ENCODE measurements around the gene TMEM9B.
"Not testable (repeated sequence)": the region's sequence is repeated elsewhere in the genome, so short reads cannot be mapped to it uniquely, and the experiment has no call there.

TMEM9B gene

GRCh38 chr11:9001736-9002135 lies 37.5 kb upstream of the TMEM9B start:
- Histone ChIP-seq H3K9me3 (ENCODE audit: control insufficient read depth, low read length) (no peaks in the 10 kb centered on the region), H3K4me1 (ENCODE audit: control insufficient read depth, insufficient read depth, low read length, poor library complexity, severe bottlenecking) (peaks cover 18% of the 10 kb centered on the region), H3K4me3 (ENCODE audit: insufficient read depth, low read depth, low read length, poor library complexity, severe bottlenecking) (no peak overlapping the region), H3K27ac (ENCODE audit: insufficient read depth, low read length, poor library complexity, severe bottlenecking) (no peak overlapping the region), H3K36me3 (ENCODE audit: control insufficient read depth, insufficient read depth, low read length) (no peaks in the 10 kb centered on the region), H3K27me3 (replicated peaks; ENCODE audit: control insufficient read depth, insufficient read depth, low read length, poor library complexity, severe bottlenecking) (peaks cover 4% of the 10 kb centered on the region)
- DNase-seq = no peak

DNA sequence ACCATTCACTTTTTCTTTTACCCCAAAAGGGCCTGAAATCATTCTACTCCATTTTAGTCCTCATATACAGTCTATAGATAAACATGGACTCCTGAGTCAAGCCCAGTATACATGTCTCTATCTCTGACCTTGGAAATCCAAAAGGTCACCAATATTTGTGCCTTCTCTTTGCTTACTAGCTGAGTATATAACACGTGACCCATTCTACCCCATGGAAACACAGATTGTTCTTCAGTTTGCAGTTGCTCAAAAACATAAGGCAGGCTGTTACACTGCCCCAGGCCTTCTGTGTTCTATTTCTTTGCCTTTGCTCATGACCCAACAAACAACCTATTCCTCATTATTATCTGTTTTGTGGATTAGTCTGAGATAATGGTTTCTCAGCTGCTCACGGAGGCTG lies 33.8 kb upstream of the TMEM9B start:
- Histone ChIP-seq H3K27ac (ENCODE audit: insufficient read depth, low read length, poor library complexity, severe bottlenecking) (no peak overlapping the region), H3K4me3 (ENCODE audit: insufficient read depth, low read depth, low read length, poor library complexity, severe bottlenecking) (no peak overlapping the region), H3K36me3 (ENCODE audit: control insufficient read depth, insufficient read depth, low read length) (no peaks in the 10 kb centered on the region), H3K9me3 (ENCODE audit: control insufficient read depth, low read length) (no peaks in the 10 kb centered on the region), H3K4me1 (ENCODE audit: control insufficient read depth, insufficient read depth, low read length, poor library complexity, severe bottlenecking) (peaks cover 4% of the 10 kb centered on the region), H3K27me3 (replicated peaks; ENCODE audit: control insufficient read depth, insufficient read depth, low read length, poor library complexity, severe bottlenecking) (peaks cover 2% of the 10 kb centered on the region)
- no peak for DNase-seq

GRCh38 chr11:8997451-8997850 lies 33.2 kb upstream of the TMEM9B start:
- no peak overlapping the region for H3K4me3 ChIP-seq (ENCODE audit: insufficient read depth, low read depth, low read length, poor library complexity, severe bottlenecking)
- H3K4me1 ChIP-seq (ENCODE audit: control insufficient read depth, insufficient read depth, low read length, poor library complexity, severe bottlenecking) = no peaks in the 10 kb centered on the region
- no peak for DNase-seq
- H3K9me3 ChIP-seq (ENCODE audit: control insufficient read depth, low read length) = no peaks in the 10 kb centered on the region
- H3K36me3 ChIP-seq (ENCODE audit: control insufficient read depth, insufficient read depth, low read length) = no peaks in the 10 kb centered on the region
- H3K27me3 ChIP-seq (replicated peaks; ENCODE audit: control insufficient read depth, insufficient read depth, low read length, poor library complexity, severe bottlenecking) = no peaks in the 10 kb centered on the region
- no peak overlapping the region for H3K27ac ChIP-seq (ENCODE audit: insufficient read depth, low read length, poor library complexity, severe bottlenecking)

GRCh38 chr11:8989453-8989852 lies 25.2 kb upstream of the TMEM9B start:
- H3K36me3 ChIP-seq (ENCODE audit: control insufficient read depth, insufficient read depth, low read length) = no peaks in the 10 kb centered on the region
- DNase-seq = no peak
- H3K4me1 ChIP-seq (ENCODE audit: control insufficient read depth, insufficient read depth, low read length, poor library complexity, severe bottlenecking) = no peaks in the 10 kb centered on the region
- no peaks in the 10 kb centered on the region for H3K9me3 ChIP-seq (ENCODE audit: control insufficient read depth, low read length)
- H3K27me3 ChIP-seq (replicated peaks; ENCODE audit: control insufficient read depth, insufficient read depth, low read length, poor library complexity, severe bottlenecking) = no peaks in the 10 kb centered on the region
- no peak overlapping the region for H3K27ac ChIP-seq (ENCODE audit: insufficient read depth, low read length, poor library complexity, severe bottlenecking)
- no peak overlapping the region for H3K4me3 ChIP-seq (ENCODE audit: insufficient read depth, low read depth, low read length, poor library complexity, severe bottlenecking)

- Histone ChIP-seq H3K27me3 (replicated peaks; ENCODE audit: control insufficient read depth, insufficient read depth, low read length, poor library complexity, severe bottlenecking) (no peaks in the 10 kb centered on the region), H3K4me1 (ENCODE audit: control insufficient read depth, insufficient read depth, low read length, poor library complexity, severe bottlenecking) (no peaks in the 10 kb centered on the region), H3K9me3 (ENCODE audit: control insufficient read depth, low read length) (no peaks in the 10 kb centered on the region), H3K36me3 (ENCODE audit: control insufficient read depth, insufficient read depth, low read length) (no peaks in the 10 kb centered on the region), H3K4me3 (ENCODE audit: insufficient read depth, low read depth, low read length, poor library complexity, severe bottlenecking) (no peak overlapping the region), H3K27ac (ENCODE audit: insufficient read depth, low read length, poor library complexity, severe bottlenecking) (no peak overlapping the region)
- DNase-seq = no peak
Observed at GRCh38 chr11:8988329-8989234, 24.3 kb upstream of the TMEM9B start.

DNA sequence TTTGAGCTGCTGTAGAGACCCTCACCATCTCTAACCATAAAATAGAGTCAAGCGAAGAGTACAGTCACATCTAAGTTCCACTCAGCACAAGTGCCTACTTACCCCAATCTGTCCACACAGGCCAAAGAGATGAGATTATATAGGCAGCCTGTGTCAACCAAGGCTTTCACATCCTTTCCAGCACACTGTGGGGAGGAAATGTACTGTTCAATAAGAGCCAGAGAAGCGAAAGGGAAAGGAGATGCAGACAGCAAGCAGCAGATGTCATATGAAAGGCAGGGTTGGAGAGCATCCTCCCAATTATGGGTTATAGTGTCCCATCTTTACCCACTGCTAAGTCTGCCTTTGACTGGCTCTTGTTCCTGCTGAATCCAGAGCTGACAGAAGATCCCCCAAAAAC lies 23.2 kb upstream of the TMEM9B start:
- DNase-seq = no peak
- no peaks in the 10 kb centered on the region for H3K4me1 ChIP-seq (ENCODE audit: control insufficient read depth, insufficient read depth, low read length, poor library complexity, severe bottlenecking)

GRCh38 chr11:8986772-8987171 lies 22.5 kb upstream of the TMEM9B start:
- not testable (repeated sequence) for H3K36me3 ChIP-seq (ENCODE audit: control insufficient read depth, insufficient read depth, low read length); H3K27ac ChIP-seq (ENCODE audit: insufficient read depth, low read length, poor library complexity, severe bottlenecking); H3K9me3 ChIP-seq (ENCODE audit: control insufficient read depth, low read length); DNase-seq; H3K4me3 ChIP-seq (ENCODE audit: insufficient read depth, low read depth, low read length, poor library complexity, severe bottlenecking); H3K27me3 ChIP-seq (replicated peaks; ENCODE audit: control insufficient read depth, insufficient read depth, low read length, poor library complexity, severe bottlenecking); H3K4me1 ChIP-seq (ENCODE audit: control insufficient read depth, insufficient read depth, low read length, poor library complexity, severe bottlenecking)

More for the DNA sequence above, 23.2 kb upstream of the TMEM9B start:
- Histone ChIP-seq H3K9me3 (ENCODE audit: control insufficient read depth, low read length) (no peaks in the 10 kb centered on the region), H3K4me3 (ENCODE audit: insufficient read depth, low read depth, low read length, poor library complexity, severe bottlenecking) (no peak overlapping the region), H3K27ac (ENCODE audit: insufficient read depth, low read length, poor library complexity, severe bottlenecking) (no peak overlapping the region), H3K36me3 (ENCODE audit: control insufficient read depth, insufficient read depth, low read length) (no peaks in the 10 kb centered on the region), H3K27me3 (replicated peaks; ENCODE audit: control insufficient read depth, insufficient read depth, low read length, poor library complexity, severe bottlenecking) (no peaks in the 10 kb centered on the region)

- DNase-seq = no peak
- no peaks in the 10 kb centered on the region for H3K9me3 ChIP-seq (ENCODE audit: control insufficient read depth, low read length)
- H3K36me3 ChIP-seq (ENCODE audit: control insufficient read depth, insufficient read depth, low read length) = no peaks in the 10 kb centered on the region
- no peaks in the 10 kb centered on the region for H3K27me3 ChIP-seq (replicated peaks; ENCODE audit: control insufficient read depth, insufficient read depth, low read length, poor library complexity, severe bottlenecking)
- no peaks in the 10 kb centered on the region for H3K4me1 ChIP-seq (ENCODE audit: control insufficient read depth, insufficient read depth, low read length, poor library complexity, severe bottlenecking)
- no peak overlapping the region for H3K27ac ChIP-seq (ENCODE audit: insufficient read depth, low read length, poor library complexity, severe bottlenecking)
- H3K4me3 ChIP-seq (ENCODE audit: insufficient read depth, low read depth, low read length, poor library complexity, severe bottlenecking) = no peak overlapping the region
Observed at GRCh38 chr11:8985462-8985861, 21.2 kb upstream of the TMEM9B start.

- no peak for DNase-seq
- Histone ChIP-seq H3K27ac (ENCODE audit: insufficient read depth, low read length, poor library complexity, severe bottlenecking) (no peak overlapping the region), H3K9me3 (ENCODE audit: control insufficient read depth, low read length) (no peaks in the 10 kb centered on the region), H3K4me3 (ENCODE audit: insufficient read depth, low read depth, low read length, poor library complexity, severe bottlenecking) (no peak overlapping the region), H3K36me3 (ENCODE audit: control insufficient read depth, insufficient read depth, low read length) (no peaks in the 10 kb centered on the region), H3K27me3 (replicated peaks; ENCODE audit: control insufficient read depth, insufficient read depth, low read length, poor library complexity, severe bottlenecking) (no peaks in the 10 kb centered on the region), H3K4me1 (ENCODE audit: control insufficient read depth, insufficient read depth, low read length, poor library complexity, severe bottlenecking) (no peaks in the 10 kb centered on the region)
Observed at GRCh38 chr11:8983552-8983951, 19.3 kb upstream of the TMEM9B start.

DNA sequence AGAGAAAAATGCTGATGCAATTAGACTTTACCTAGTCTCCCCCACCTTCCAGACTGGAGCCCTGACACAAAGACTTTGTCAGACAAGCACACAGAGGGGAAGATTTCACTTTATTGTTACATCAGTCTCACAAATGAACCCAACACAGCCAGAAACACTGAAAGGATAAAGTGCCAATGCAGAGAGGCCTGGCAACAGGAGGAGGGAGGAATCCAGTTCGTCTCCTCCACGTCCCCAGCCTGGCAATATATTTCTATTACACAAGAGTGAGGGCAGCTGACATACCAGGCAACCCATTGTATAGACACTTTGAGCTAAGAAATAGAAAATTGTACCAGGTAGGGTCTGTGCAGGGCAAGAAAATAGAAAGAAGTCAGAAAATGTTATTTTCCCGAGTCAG lies 16.2 kb upstream of the TMEM9B start:
- Histone ChIP-seq H3K4me1 (ENCODE audit: control insufficient read depth, insufficient read depth, low read length, poor library complexity, severe bottlenecking) (no peaks in the 10 kb centered on the region), H3K36me3 (ENCODE audit: control insufficient read depth, insufficient read depth, low read length) (no peaks in the 10 kb centered on the region), H3K9me3 (ENCODE audit: control insufficient read depth, low read length) (no peaks in the 10 kb centered on the region), H3K27me3 (replicated peaks; ENCODE audit: control insufficient read depth, insufficient read depth, low read length, poor library complexity, severe bottlenecking) (no peaks in the 10 kb centered on the region), H3K27ac (ENCODE audit: insufficient read depth, low read length, poor library complexity, severe bottlenecking) (no peak overlapping the region), H3K4me3 (ENCODE audit: insufficient read depth, low read depth, low read length, poor library complexity, severe bottlenecking) (no peak overlapping the region)
- DNase-seq = no peak
